DMS153 treated with DMSO at 0.1 percent for 48 hours (cell line): Measurements from ENCODE around the gene EPHA8.

ENCODE experiments used
- DNase-seq: peaks from one replicate; lab custom pipeline; 2025; ENCODE audit not compliant: unreplicated experiment; lab: John Stamatoyannopoulos, UW

EPHA8 gene

GRCh38 chr1:22641247-22641646 is 78.0 kb downstream of the EPHA8 start:
- DNase-seq, result no peak

DNA sequence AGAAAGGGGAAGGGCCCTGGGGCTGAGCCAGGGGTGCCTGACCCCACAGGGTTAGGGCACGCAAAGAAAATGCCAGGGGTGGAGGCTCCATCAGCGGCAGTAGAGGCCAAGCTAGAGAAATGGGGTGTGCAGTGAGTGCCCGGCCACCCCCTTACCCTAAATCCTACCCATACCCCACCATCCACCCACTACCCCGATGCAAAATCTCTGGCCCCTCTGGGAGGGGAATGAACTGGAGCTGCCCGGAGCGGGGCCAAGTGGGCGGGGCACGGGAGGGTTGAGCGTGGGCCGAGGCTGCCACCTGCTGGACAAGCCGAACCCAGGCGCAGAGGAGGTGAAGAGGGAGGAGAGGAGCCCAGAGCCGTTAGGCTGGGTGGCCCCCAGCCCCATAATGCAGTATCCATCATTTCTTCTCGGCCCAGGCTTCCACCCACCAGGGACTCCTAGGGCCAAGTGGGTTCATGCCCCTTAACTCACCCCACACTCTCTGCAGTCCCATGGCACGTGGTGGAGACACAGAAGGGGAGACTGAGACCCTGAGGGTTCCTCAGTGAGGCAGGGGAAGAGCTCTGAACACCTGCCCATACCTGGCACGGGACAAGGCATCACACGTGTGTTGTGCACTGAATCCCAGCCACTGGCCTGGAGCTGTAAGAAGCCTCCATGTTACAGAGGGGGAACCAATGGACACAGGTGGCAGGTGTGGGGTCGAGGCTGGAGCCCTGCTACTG is 78.8 kb downstream of the EPHA8 start:
- DNase-seq, result peak; percentile 25

DNA sequence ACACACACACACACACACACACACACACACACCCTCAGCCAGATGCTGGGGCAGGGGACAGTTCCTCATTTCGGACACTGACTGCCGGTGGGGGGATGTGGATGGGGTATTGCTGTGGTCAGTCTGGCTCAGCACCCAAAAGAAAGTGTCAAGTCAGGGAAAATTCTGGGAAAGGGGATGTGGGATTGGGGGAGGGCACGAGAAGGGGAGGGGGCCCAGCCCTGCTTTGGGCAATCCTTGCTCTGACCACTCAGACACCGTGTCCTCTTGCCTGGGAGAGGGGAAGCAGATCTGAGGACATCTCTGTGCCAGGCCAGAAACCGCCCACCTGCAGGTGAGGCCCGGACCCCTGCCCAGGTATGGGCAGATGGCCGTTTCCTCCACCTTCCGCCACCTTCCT is 80.1 kb downstream of the EPHA8 start, which contains the start of gene C1QC:
C1QC (plus strand) TSS at position 253 of the 400 bp plus-strand sequence. CDS start 391 bp downstream, outside the sequence.
- no peak for DNase-seq

DNA sequence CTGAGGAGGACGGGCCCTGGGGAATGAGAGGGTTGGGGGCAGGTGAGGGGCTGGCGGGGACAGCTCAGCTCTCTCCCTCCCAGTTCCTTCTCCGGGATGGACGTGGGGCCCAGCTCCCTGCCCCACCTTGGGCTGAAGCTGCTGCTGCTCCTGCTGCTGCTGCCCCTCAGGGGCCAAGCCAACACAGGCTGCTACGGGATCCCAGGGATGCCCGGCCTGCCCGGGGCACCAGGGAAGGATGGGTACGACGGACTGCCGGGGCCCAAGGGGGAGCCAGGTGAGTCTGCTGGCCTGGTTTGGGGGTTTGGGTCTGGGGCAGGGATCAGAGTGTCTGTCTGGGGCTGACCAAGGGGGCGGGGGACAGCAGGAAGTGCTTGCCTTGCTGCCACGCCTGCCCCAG is 80.6 kb downstream of the EPHA8 start:
- DNase-seq, result no peak

- DNase-seq, result no peak
Measured at GRCh38 chr1:22645931-22646330, 82.6 kb downstream of the EPHA8 start.

- no peak for DNase-seq
Measured at GRCh38 chr1:22646384-22646783, 83.1 kb downstream of the EPHA8 start.

DNA sequence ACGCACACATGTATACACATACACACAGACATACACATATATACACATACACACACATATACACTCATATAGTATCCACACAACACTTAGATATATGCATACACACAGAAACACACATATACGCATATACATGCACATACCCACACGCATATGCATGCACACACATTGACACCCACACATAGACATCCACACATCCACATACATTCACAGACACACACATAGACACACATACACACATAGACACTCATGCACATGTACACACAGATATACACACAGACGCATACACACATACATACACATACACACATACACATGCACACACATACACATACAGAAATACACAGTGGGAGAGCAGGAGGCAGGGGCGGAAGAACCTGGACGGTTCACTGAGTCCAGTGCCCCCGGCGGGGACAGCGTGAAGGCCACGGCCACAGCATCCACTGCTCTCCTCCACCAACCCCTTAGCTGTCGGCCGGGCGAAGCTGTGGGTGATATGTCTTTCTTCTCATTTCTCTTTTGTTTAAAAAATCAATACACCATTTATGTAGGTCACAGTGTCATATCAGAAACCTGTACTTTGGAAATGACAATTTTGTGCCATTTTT is 86.9 kb downstream of the EPHA8 start:
- no peak for DNase-seq

DNA sequence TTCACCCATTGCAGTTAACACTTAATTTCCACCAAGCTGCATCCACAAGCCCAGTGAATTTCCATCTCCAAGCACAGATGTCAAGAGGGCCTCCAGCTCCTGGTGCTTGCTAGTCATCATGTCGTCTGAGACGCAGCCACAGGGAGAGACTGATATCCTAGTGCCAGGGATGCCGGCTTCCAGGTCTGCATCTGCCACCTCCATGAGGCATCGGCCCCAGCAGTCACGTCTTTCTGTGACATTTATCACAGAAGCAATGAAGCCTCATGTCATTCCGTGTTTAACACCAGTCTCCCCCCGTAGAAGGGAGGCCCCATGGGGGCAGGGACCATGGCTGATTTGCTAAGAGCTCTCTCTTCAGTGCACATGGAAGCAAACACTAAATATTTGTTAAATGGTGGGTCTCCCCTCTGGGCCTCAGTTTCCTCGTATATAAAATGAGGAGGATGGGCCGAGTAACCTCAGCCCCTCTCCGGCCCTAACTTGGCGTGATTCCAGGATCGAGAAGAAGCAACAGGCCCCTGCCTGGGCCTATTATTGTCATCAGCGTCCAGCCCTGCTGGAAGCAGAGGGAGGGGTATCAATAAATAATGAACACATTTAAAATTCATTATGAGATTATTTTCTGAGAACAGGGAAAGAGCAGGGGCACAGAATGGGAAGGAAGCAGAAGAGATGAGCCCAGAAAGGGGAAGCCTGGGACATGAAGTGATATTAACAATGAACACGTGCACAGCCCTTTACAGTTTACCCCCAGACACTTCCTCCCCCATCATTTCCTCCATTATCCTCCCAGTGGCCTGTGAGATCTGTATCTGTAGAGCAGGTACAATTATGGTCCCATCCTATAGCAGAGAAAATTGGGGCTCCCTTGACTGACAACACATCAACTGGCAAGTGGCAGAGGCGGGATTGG is 88.9 kb downstream of the EPHA8 start:
- DNase-seq, result no peak

- DNase-seq, result no peak
Measured at GRCh38 chr1:22652881-22653316, 89.6 kb downstream of the EPHA8 start, which contains the start of gene C1QB. Gene C1QB, plus strand, starts transcription at chr1:22653236. Its CDS starts 6,227 bp downstream, at chr1:22659463.
